Lower leg skin (tissue), 4 donors: Measurements from ENCODE around the gene KCNC1. TPM values are rescaled to one million over a fixed set of nuclear protein-coding genes. Genes with fewer than 3 reads are reported as not detected.

Source experiments
- DNase-seq, 2 donors: peaks; one replicate each; pipeline ENCODE4 v3.0.0-alpha.2; 2019; ENCODE audit warnings: low spot score in 2 of 2
- H3K4me3 ChIP-seq: fragments of 200-600 bp; sonication (generic); 2 replicates; pipeline ENCODE4 v1.5.1; 2017; ENCODE audit warnings: mild to moderate bottlenecking, low read depth; ENCODE audit not compliant: poor library complexity, severe bottlenecking
- CTCF ChIP-seq, 3 donors: fragments of 450-650 bp; IDR thresholded peaks; one replicate each; pipeline ENCODE4 v1.5.1; 2016; ENCODE audit warnings: antibody characterized with exemption in 3 of 3, mild to moderate bottlenecking in 3 of 3, moderate library complexity in 2 of 3
- POLR2A ChIP-seq, 2 donors: fragments of 450-650 bp; IDR thresholded peaks; one replicate each; pipeline ENCODE4 v1.6.1; 2016 to 2017; ENCODE audit warnings: antibody characterized with exemption in 2 of 2, mild to moderate bottlenecking in 1 of 2, moderate library complexity in 1 of 2
- WGBS, 2 donors: methylation state at CpG; one replicate each; pipeline ENCODE4 v1.1.5; 2018; 5-methylcytosine and 5-hydroxymethylcytosine counted together
- intact Hi-C: fragments of 100-400 bp; cut with DNase I; formaldehyde crosslinking; loops from one replicate; pipeline ENCODE4 v1.15.0; 2023; ENCODE audit warnings: low total_unique reads
- total RNA-seq, 4 donors: library from RNA; depleted of rRNA; stranded (reverse); fragments of >200 nt; gene quantifications; one replicate each; pipeline ENCODE4 v1.1.0, GENCODE V29; 2016

The KCNC1 gene
- total RNA-seq, 4 donors from 2014 or later = 0.06 TPM; not detected in 3

DNA sequence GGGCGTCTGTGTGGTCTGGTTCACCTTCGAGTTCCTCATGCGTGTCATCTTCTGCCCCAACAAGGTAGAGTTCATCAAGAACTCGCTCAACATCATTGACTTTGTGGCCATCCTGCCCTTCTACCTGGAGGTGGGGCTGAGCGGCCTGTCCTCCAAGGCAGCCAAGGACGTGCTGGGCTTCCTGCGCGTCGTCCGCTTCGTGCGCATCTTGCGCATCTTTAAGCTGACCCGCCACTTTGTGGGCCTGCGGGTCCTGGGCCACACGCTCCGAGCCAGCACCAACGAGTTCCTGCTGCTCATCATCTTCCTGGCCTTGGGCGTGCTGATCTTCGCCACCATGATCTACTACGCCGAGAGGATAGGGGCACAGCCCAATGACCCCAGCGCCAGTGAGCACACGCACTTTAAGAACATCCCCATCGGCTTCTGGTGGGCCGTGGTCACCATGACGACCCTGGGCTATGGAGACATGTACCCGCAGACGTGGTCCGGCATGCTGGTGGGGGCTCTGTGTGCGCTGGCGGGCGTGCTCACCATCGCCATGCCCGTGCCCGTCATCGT, 37.3 kb downstream of the KCNC1 start:
- intact Hi-C loops = no loop called here
- no peak overlapping the region for H3K4me3 ChIP-seq
- no peak for DNase-seq
- TF ChIP-seq CTCF (IDR thresholded peaks at IDR 0.05) = no peak
- no peak for TF ChIP-seq POLR2A (IDR thresholded peaks at IDR 0.05)
- WGBS, 2 donors = 96 to 98% methylated on average over 37 of the region's 37 CpGs

- TF ChIP-seq CTCF (IDR thresholded peaks at IDR 0.05) (no peak), POLR2A (IDR thresholded peaks at IDR 0.05) (no peak)
- no peak overlapping the region for H3K4me3 ChIP-seq
- no peak for DNase-seq
- intact Hi-C loops = no loop called here
- WGBS, 2 donors = 93% methylated on average over 31 of the region's 31 CpGs
These were observed 38.4 kb downstream of the KCNC1 start for GRCh38 chr11:17772704-17773600.

GRCh38 chr11:17773674-17774073, 39.1 kb downstream of the KCNC1 start:
- DNase-seq = no peak
- 96 to 98% methylated on average over 6 of the region's 6 CpGs for WGBS, 2 donors
- TF ChIP-seq CTCF (IDR thresholded peaks at IDR 0.05) (no peak), POLR2A (IDR thresholded peaks at IDR 0.05) (no peak)
- H3K4me3 ChIP-seq = no peak overlapping the region
- intact Hi-C loops = no loop called here

GRCh38 chr11:17774232-17775034, 39.9 kb downstream of the KCNC1 start:
- TF ChIP-seq POLR2A (IDR thresholded peaks at IDR 0.05) (no peak), CTCF (IDR thresholded peaks at IDR 0.05) (no peak)
- WGBS, 2 donors = 82 to 84% methylated on average over 12 of the region's 12 CpGs
- no peak for DNase-seq
- intact Hi-C loops = no loop called here
- H3K4me3 ChIP-seq = no peak overlapping the region

- 81 to 96% methylated on average over 3 of the region's 3 CpGs for WGBS, 2 donors
- no peak for DNase-seq
- TF ChIP-seq CTCF (IDR thresholded peaks at IDR 0.05) (no peak), POLR2A (IDR thresholded peaks at IDR 0.05) (no peak)
- H3K4me3 ChIP-seq = no peak overlapping the region
- intact Hi-C loops = no loop called here
These were observed 40.4 kb downstream of the KCNC1 start for GRCh38 chr11:17775035-17775348.
